HG03139 (cell line): ENCODE measurements around the gene SLC25A51.

Experiments
- ATAC-seq: cut with Tn5 transposase; IDR thresholded peaks from one replicate; pipeline ENCODE4 v1.9.1; 2021; ENCODE audit not compliant: unreplicated experiment

The SLC25A51 gene

GRCh38 chr9:37937366-37937765 lies 33.4 kb upstream of the SLC25A51 start:
- no peak for ATAC-seq

GRCh38 chr9:37936965-37937364 lies 33.0 kb upstream of the SLC25A51 start:
- no peak for ATAC-seq

GRCh38 chr9:37936376-37936775 lies 32.4 kb upstream of the SLC25A51 start:
- ATAC-seq: no peak

GRCh38 chr9:37935096-37935495 lies 31.2 kb upstream of the SLC25A51 start:
- no peak for ATAC-seq

GRCh38 chr9:37931592-37931991 lies 27.7 kb upstream of the SLC25A51 start:
- no peak for ATAC-seq

GRCh38 chr9:37929441-37929895 lies 25.5 kb upstream of the SLC25A51 start:
- ATAC-seq: no peak

- no peak for ATAC-seq
These were observed 24.9 kb upstream of the SLC25A51 start for GRCh38 chr9:37928552-37929430.

GRCh38 chr9:37927601-37928551 lies 23.9 kb upstream of the SLC25A51 start:
- ATAC-seq: no peak

- ATAC-seq: no peak
These were observed 23.2 kb upstream of the SLC25A51 start for GRCh38 chr9:37927132-37927531.

GRCh38 chr9:37926737-37927118 lies 22.8 kb upstream of the SLC25A51 start:
- ATAC-seq: no peak

- ATAC-seq: no peak
These were observed 22.1 kb upstream of the SLC25A51 start for GRCh38 chr9:37925786-37926736.

- ATAC-seq: no peak
These were observed 21.1 kb upstream of the SLC25A51 start for GRCh38 chr9:37925006-37925405.

- ATAC-seq: no peak
These were observed 20.6 kb upstream of the SLC25A51 start for GRCh38 chr9:37924538-37924937.

GRCh38 chr9:37923796-37924427 lies 20.0 kb upstream of the SLC25A51 start:
- no peak for ATAC-seq

GRCh38 chr9:37923118-37923795 lies 19.3 kb upstream of the SLC25A51 start:
- ATAC-seq: no peak

GRCh38 chr9:37922363-37923117 lies 18.6 kb upstream of the SLC25A51 start:
- no peak for ATAC-seq

- no peak for ATAC-seq
These were observed 17.8 kb upstream of the SLC25A51 start for GRCh38 chr9:37921546-37922300.

- ATAC-seq: no peak
These were observed 17.2 kb upstream of the SLC25A51 start for GRCh38 chr9:37921168-37921510.
